Measurements from ENCODE around the gene UFC1. TPM values are rescaled to one million over a fixed set of nuclear protein-coding genes. Genes with fewer than 3 reads are reported as not detected.

UFC1 gene
- total and polyA plus RNA-seq, 2 donors (not counting 1 experiment from before 2014, with no cell fraction given) = 91.0 to 128 TPM

DNA sequence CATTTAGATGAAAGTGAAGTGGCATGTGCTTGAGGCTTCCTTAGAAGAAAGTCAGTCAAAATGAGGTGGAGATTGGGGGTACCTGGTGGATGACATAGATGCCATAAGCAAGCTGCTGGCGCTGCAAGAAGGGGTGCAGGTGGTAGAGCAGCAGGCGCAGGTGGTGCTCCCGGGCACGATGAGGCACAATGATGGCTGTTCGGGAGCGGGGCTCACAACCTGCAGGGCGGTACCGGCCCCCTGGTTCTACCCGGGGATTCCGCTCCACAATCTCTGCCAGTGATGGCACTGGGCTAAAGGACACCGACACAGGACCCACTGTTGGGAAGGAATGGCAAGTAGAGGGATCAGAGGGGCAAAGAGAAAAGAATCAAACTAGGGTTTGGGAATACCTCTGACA is 21.1 kb downstream of the UFC1 start:
- DNase-seq (no peak), ATAC-seq (ENCODE audit: low read depth) (no peak)
- WGBS (ENCODE audit: insufficient coverage) = 94% methylated on average over 10 of the region's 11 CpGs
- H3K27me3 Mint-ChIP-seq = no peaks in the 10 kb centered on the region
- peaks cover 46% of the 10 kb centered on the region for H3K4me1 Mint-ChIP-seq
- peak overlapping the region; percentile 99 for H3K4me3 Mint-ChIP-seq
- H3K4me3 ChIP-seq (ENCODE audit: control extremely low read depth in 1 of 5, extremely low read depth in 1 of 5, insufficient read depth in 1 of 5, low read depth in 2 of 5, low read length in 4 of 5) = no peak overlapping the region
- peaks cover 33% of the 10 kb centered on the region for H3K79me2 ChIP-seq (ENCODE audit: control insufficient read depth, insufficient read depth, low read length)
- intact Hi-C loops (cut with micrococcal nuclease) = no loop called here
- H3K27ac ChIP-seq (ENCODE audit: low read length in 2 of 2) = no peak overlapping the region
- H3K9me3 Mint-ChIP-seq (ENCODE audit: insufficient read depth) = no peaks in the 10 kb centered on the region
- H3K9me3 ChIP-seq (ENCODE audit: control extremely low read depth in 1 of 3, control insufficient read depth in 2 of 3, insufficient read depth in 1 of 3, low read length in 2 of 3) = no peaks in the 10 kb centered on the region
- H4K20me1 ChIP-seq (ENCODE audit: control insufficient read depth, insufficient read depth, low read length, poor library complexity, severe bottlenecking) = peaks cover 14% of the 10 kb centered on the region
- no peak overlapping the region for H3K4me2 ChIP-seq (replicated peaks; ENCODE audit: low read depth, low read length, poor library complexity, severe bottlenecking)
- TF ChIP-seq, protein P1, sequence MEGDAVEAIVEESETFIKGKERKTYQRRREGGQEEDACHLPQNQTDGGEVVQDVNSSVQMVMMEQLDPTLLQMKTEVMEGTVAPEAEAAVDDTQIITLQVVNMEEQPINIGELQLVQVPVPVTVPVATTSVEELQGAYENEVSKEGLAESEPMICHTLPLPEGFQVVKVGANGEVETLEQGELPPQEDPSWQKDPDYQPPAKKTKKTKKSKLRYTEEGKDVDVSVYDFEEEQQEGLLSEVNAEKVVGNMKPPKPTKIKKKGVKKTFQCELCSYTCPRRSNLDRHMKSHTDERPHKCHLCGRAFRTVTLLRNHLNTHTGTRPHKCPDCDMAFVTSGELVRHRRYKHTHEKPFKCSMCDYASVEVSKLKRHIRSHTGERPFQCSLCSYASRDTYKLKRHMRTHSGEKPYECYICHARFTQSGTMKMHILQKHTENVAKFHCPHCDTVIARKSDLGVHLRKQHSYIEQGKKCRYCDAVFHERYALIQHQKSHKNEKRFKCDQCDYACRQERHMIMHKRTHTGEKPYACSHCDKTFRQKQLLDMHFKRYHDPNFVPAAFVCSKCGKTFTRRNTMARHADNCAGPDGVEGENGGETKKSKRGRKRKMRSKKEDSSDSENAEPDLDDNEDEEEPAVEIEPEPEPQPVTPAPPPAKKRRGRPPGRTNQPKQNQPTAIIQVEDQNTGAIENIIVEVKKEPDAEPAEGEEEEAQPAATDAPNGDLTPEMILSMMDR (IDR thresholded peaks at IDR 0.05) = no peak
- TF ChIP-seq EZH2 (IDR thresholded peaks at IDR 0.05; ENCODE audit: borderline replicate concordance, insufficient read depth, low read depth, low read length, poor library complexity, severe bottlenecking) = no peak
- ChIA-PET POLR2A (no interaction called here), CTCF (interaction anchor here (1.0 to 3.3 kb wide), 2 partner anchors 8 to 11 kb away, joined by 3 to 24 read pairs; partner anchors contain the start of gene PPOX)
- no peak overlapping the region for H3K27ac Mint-ChIP-seq
- H3K4me1 ChIP-seq (ENCODE audit: control insufficient read depth in 2 of 2, insufficient read depth in 2 of 2, low read length in 2 of 2) = peaks cover 25 to 32% of the 10 kb centered on the region in 2 donors
- no peaks in the 10 kb centered on the region for H3K27me3 ChIP-seq (replicated peaks in 1 of 4; ENCODE audit: control extremely low read depth in 1 of 4, control insufficient read depth in 3 of 4, insufficient read depth in 4 of 4, low read length in 3 of 4)
- H2AFZ ChIP-seq (ENCODE audit: insufficient read depth, low read depth, low read length, poor library complexity, severe bottlenecking) = no peak overlapping the region
- no peak overlapping the region for H3K9ac ChIP-seq (ENCODE audit: low read length)
- H3K36me3 ChIP-seq (replicated peaks in 1 of 2; ENCODE audit: control extremely low read depth in 1 of 2, control insufficient read depth in 1 of 2, extremely low read depth in 1 of 2, insufficient read depth in 2 of 2, low read length in 1 of 2) = peaks cover 3 to 58% of the 10 kb centered on the region in 2 experiments

DNA sequence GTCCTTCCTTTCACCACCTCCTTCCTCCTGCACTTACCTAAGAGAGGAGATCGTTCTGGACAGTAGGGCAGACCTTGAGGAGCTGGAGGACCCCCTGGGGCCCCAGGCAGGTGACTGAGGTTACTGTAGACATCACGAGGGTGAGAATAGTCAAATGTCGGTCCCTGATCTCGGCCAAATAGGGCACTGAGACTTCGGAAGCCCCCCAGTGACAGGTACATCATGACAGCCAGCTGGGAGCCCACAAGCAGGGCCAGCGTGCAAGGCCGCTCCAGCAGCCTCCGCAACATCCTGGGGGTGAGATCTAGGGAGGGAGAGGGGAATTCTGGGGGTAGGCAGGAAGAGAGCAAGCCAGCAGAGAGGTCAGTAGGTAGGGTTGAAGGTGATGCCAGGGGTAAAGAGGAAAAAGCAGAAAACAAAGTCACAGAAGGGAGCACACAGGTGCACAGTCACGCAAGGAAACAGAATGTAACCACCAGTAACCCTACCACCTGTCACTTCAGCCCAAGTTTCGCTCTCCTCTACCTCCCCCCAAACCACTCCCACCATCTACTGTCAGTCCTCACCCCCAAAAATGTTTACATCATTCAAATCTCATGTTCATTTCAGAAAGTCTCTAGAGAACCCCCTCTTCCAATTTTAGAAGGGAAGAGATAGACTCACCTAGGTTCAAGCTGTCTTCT is 22.1 kb downstream of the UFC1 start:
- Mint-ChIP-seq H3K4me3 (peak overlapping the region; percentile 99), H3K9me3 (ENCODE audit: insufficient read depth) (no peaks in the 10 kb centered on the region), H3K27me3 (no peaks in the 10 kb centered on the region), H3K27ac (peak overlapping the region; percentile 100), H3K4me1 (peaks cover 54% of the 10 kb centered on the region)
- Histone ChIP-seq H3K27me3 (replicated peaks in 1 of 4; ENCODE audit: control extremely low read depth in 1 of 4, control insufficient read depth in 3 of 4, insufficient read depth in 4 of 4, low read length in 3 of 4) (no peaks in the 10 kb centered on the region), H3K9ac (ENCODE audit: low read length) (peak overlapping the region; percentile 83), H3K27ac (ENCODE audit: low read length in 2 of 2) (peak overlapping the region; percentile 76 to 81), H3K4me2 (replicated peaks; ENCODE audit: low read depth, low read length, poor library complexity, severe bottlenecking) (peak overlapping the region; percentile 82), H3K4me1 (ENCODE audit: control insufficient read depth in 2 of 2, insufficient read depth in 2 of 2, low read length in 2 of 2) (peaks cover 25 to 38% of the 10 kb centered on the region in 2 donors), H3K4me3 (ENCODE audit: control extremely low read depth in 1 of 5, extremely low read depth in 1 of 5, insufficient read depth in 1 of 5, low read depth in 2 of 5, low read length in 4 of 5) (peak overlapping the region in 3 of 5 experiments; percentile 85 to 95 (median 90)), H3K9me3 (ENCODE audit: control extremely low read depth in 1 of 3, control insufficient read depth in 2 of 3, insufficient read depth in 1 of 3, low read length in 2 of 3) (no peaks in the 10 kb centered on the region), H3K36me3 (replicated peaks in 1 of 2; ENCODE audit: control extremely low read depth in 1 of 2, control insufficient read depth in 1 of 2, extremely low read depth in 1 of 2, insufficient read depth in 2 of 2, low read length in 1 of 2) (peaks cover 3 to 50% of the 10 kb centered on the region in 2 experiments), H3K79me2 (ENCODE audit: control insufficient read depth, insufficient read depth, low read length) (peaks cover 33% of the 10 kb centered on the region), H4K20me1 (ENCODE audit: control insufficient read depth, insufficient read depth, low read length, poor library complexity, severe bottlenecking) (peaks cover 14% of the 10 kb centered on the region), H2AFZ (ENCODE audit: insufficient read depth, low read depth, low read length, poor library complexity, severe bottlenecking) (no peak overlapping the region)
- intact Hi-C loops (cut with micrococcal nuclease) = no loop called here
- ChIA-PET CTCF (interaction anchor here (0.9 to 3.3 kb wide), 4 partner anchors 9 to 77 kb away, joined by 3 to 24 read pairs (median 4); partner anchors contain the start of genes KLHDC9 and PPOX), POLR2A (interaction anchor here (0.7 to 2.3 kb wide), 4 partner anchors 10 to 50 kb away, joined by 3 to 10 read pairs (median 4); partner anchors contain the start of genes NDUFS2, PPOX and TOMM40L)
- DNase-seq (no peak), ATAC-seq (ENCODE audit: low read depth) (no peak)
- no peak for TF ChIP-seq EZH2 (IDR thresholded peaks at IDR 0.05; ENCODE audit: borderline replicate concordance, insufficient read depth, low read depth, low read length, poor library complexity, severe bottlenecking)
- TF ChIP-seq, protein P1 (IDR thresholded peaks at IDR 0.05) = no peak
- 77% methylated on average over 9 of the region's 10 CpGs for WGBS (ENCODE audit: insufficient coverage)
